ENCODE measurements around the gene TMTC2.

DNA sequence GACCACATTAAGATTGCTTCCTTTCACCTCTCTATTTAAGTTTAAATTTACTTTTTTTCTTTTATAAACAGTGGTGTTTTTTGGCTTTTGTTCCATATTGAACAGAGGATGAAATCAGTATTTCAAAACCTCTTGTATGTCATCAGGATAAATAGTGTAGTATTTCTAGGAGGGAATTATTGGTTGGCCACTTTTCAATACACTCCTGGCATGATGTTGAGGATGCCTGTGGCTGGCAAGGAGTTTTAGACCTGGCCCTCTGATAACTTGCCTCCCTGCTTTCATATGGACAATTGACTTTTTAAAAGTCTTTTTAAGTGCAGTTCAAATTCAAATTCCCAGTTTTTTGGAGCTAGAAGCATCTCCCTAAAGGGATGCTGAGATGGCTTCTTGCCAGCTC, 9.8 kb downstream of the TMTC2 start:
- TF ChIP-seq, protein P1, sequence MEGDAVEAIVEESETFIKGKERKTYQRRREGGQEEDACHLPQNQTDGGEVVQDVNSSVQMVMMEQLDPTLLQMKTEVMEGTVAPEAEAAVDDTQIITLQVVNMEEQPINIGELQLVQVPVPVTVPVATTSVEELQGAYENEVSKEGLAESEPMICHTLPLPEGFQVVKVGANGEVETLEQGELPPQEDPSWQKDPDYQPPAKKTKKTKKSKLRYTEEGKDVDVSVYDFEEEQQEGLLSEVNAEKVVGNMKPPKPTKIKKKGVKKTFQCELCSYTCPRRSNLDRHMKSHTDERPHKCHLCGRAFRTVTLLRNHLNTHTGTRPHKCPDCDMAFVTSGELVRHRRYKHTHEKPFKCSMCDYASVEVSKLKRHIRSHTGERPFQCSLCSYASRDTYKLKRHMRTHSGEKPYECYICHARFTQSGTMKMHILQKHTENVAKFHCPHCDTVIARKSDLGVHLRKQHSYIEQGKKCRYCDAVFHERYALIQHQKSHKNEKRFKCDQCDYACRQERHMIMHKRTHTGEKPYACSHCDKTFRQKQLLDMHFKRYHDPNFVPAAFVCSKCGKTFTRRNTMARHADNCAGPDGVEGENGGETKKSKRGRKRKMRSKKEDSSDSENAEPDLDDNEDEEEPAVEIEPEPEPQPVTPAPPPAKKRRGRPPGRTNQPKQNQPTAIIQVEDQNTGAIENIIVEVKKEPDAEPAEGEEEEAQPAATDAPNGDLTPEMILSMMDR (IDR thresholded peaks at IDR 0.05), result no peak
- no peak for TF ChIP-seq EZH2 (IDR thresholded peaks at IDR 0.05; ENCODE audit: borderline replicate concordance, insufficient read depth, low read depth, low read length, poor library complexity, severe bottlenecking)

All from B cell (primary cell).